Endothelial cell of umbilical vein (primary cell): ENCODE data around the gene ATP12A. TPM values are rescaled to one million over a fixed set of nuclear protein-coding genes. Genes with fewer than 3 reads are reported as not detected.

Experiments used
- BruUV-seq: library from RNA; stranded (reverse); fragments of 400-500 nt; replicated peaks from 2 replicates; lab custom pipeline; 2021; lab: Mats Ljungman, UMichigan
- CTCF ChIA-PET: fragments of 300-600, 350-600 bp; sonication (Branson Sonifier 250); formaldehyde crosslinking; loops from one replicate; lab custom pipeline; 2021; ENCODE audit warnings: antibody characterized with exemption, inconsistent platforms; lab: Charles Lee
- POLR2A ChIA-PET: fragments of 300-600, 350-600 bp; sonication (Branson Sonifier 250); formaldehyde crosslinking; loops from one replicate; lab custom pipeline; 2021; ENCODE audit warnings: antibody characterized with exemption, inconsistent platforms; lab: Charles Lee
- DNase-seq: peaks from one replicate; pipeline ENCODE4 v3.0.0-alpha.2; 2011; ENCODE audit warnings: low read depth, low spot score
- FAIRE-seq: peaks from 2 replicates; lab custom pipeline; 2011; peaks lifted over from hg19 to GRCh38; lab: Jason Lieb, UNC
- H2AFZ ChIP-seq: 2 replicates; pipeline ENCODE4 v1.6.0; 2012; ENCODE audit warnings: low read depth, low read length, control low read depth, inconsistent platforms
- H3K27ac ChIP-seq: 2 replicates; pipeline ENCODE4 v1.5.1; 2011; ENCODE audit warnings: low read depth, mild to moderate bottlenecking, control low read depth, low read length, moderate library complexity; ENCODE audit not compliant: insufficient read depth
- H3K27me3 ChIP-seq, 2 experiments: 2 replicates each; pipeline versions ENCODE4 v1.6.0 to v1.6.1; 2011; ENCODE audit warnings: low read length in 2 of 2, mixed read lengths in 1 of 2; ENCODE audit not compliant: control insufficient read depth in 2 of 2, insufficient read depth in 2 of 2
- H3K36me3 ChIP-seq, 2 experiments: 2 replicates in 1 of 2; 3 replicates in 1 of 2; pipeline ENCODE4 v1.5.1; 2011; ENCODE audit warnings: low read length in 2 of 2, mild to moderate bottlenecking in 1 of 2, moderate library complexity in 1 of 2; ENCODE audit not compliant: control insufficient read depth in 2 of 2, insufficient read depth in 2 of 2; ENCODE audit errors: extremely low read depth in 1 of 2
- H3K4me1 ChIP-seq: 3 replicates; pipeline ENCODE4 v1.5.1; 2011; ENCODE audit warnings: mild to moderate bottlenecking, low read length; ENCODE audit not compliant: control insufficient read depth, insufficient read depth; ENCODE audit errors: extremely low read depth
- H3K4me2 ChIP-seq: 2 replicates; pipeline ENCODE4 v1.6.1; 2011; ENCODE audit warnings: low read length, control low read depth, mixed read lengths; ENCODE audit not compliant: insufficient read depth
- H3K4me3 ChIP-seq, 3 experiments: fragments of 200-600 bp in 1 of 3; sonication (generic), shearing (Covaris generic) in 1 of 3; replicated peaks in 1 of 3; 2 replicates each; pipeline ENCODE4 v1.5.1; 2011 to 2016; ENCODE audit warnings: control low read depth in 3 of 3, low read length in 3 of 3, mild to moderate bottlenecking in 2 of 3, inconsistent platforms in 1 of 3, low read depth in 1 of 3, moderate library complexity in 1 of 3; ENCODE audit not compliant: insufficient read depth in 1 of 3
- H3K79me2 ChIP-seq: 2 replicates; pipeline ENCODE4 v1.6.0; 2012; ENCODE audit warnings: low read length, inconsistent platforms; ENCODE audit not compliant: control insufficient read depth, insufficient read depth
- H3K9ac ChIP-seq: replicated peaks from 2 replicates; pipeline ENCODE3; 2011; ENCODE audit warnings: low read length, control low read depth; ENCODE audit not compliant: insufficient read depth; ENCODE audit errors: extremely low read depth
- H3K9me1 ChIP-seq: replicated peaks from 3 replicates; pipeline ENCODE4 v1.6.0; 2011; ENCODE audit warnings: mild to moderate bottlenecking, low read length; ENCODE audit not compliant: control insufficient read depth, insufficient read depth; ENCODE audit errors: extremely low read depth
- H3K9me3 ChIP-seq: replicated peaks from 2 replicates; pipeline ENCODE4 v1.5.1; 2012; ENCODE audit warnings: low read length, inconsistent platforms; ENCODE audit not compliant: control insufficient read depth, insufficient read depth
- H4K20me1 ChIP-seq: replicated peaks from 2 replicates; pipeline ENCODE3; 2011; ENCODE audit warnings: mild to moderate bottlenecking, low read length; ENCODE audit not compliant: control insufficient read depth, insufficient read depth; ENCODE audit errors: extremely low read depth
- EZH2 ChIP-seq: IDR thresholded peaks from 2 replicates; pipeline ENCODE4 v1.6.1; 2012; ENCODE audit warnings: borderline replicate concordance, low read depth, mild to moderate bottlenecking, moderate library complexity, low read length, inconsistent platforms; ENCODE audit not compliant: severe bottlenecking
- FOS ChIP-seq: IDR thresholded peaks from 2 replicates; pipeline ENCODE4 v1.6.1; 2011; ENCODE audit warnings: mild to moderate bottlenecking, low read length, moderate library complexity, borderline replicate concordance; ENCODE audit not compliant: insufficient read depth
- JUN ChIP-seq: IDR thresholded peaks from 2 replicates; pipeline ENCODE4 v1.6.1; 2011; ENCODE audit warnings: borderline replicate concordance, low read depth; ENCODE audit not compliant: insufficient read length, insufficient read depth
- MAX ChIP-seq: IDR thresholded peaks from 2 replicates; pipeline ENCODE4 v1.6.1; 2011; ENCODE audit not compliant: insufficient read depth, insufficient read length
- MYC ChIP-seq: IDR thresholded peaks from one replicate; pipeline ENCODE4 v1.6.1; 2011; ENCODE audit warnings: mild to moderate bottlenecking, low read depth, low read length
- POLR2A ChIP-seq: IDR thresholded peaks from 2 replicates; pipeline ENCODE4 v1.6.1; 2012; ENCODE audit warnings: low read depth, mild to moderate bottlenecking, control low read depth, low read length
- POLR2AphosphoS5 ChIP-seq: IDR thresholded peaks from 2 replicates; pipeline ENCODE4 v1.6.1; 2012; ENCODE audit warnings: low read depth, mild to moderate bottlenecking, control low read depth, low read length, moderate library complexity; ENCODE audit not compliant: insufficient read depth
- dilution Hi-C: fragments of 300-500 bp; cut with MboI; formaldehyde crosslinking; loops from one replicate; pipeline ENCODE4 v1.15.0; 2019; ENCODE audit warnings: low sequenced_read_pairs; ENCODE audit not compliant: extremely low pct_ligation_motif_present
- intact Hi-C: fragments of 100-400 bp; cut with micrococcal nuclease; formaldehyde crosslinking; loops from one replicate; pipeline ENCODE4 v1.10.0; 2022
- polyA plus RNA-seq, 4 experiments: library from polyadenylated mRNA; depleted of rRNA in 3 of 4; stranded (reverse) in 3 of 4; unstranded in 1 of 4; fragments of >200 nt; gene quantifications; 2 replicates each; pipeline versions ENCODE4 v1.2.1 to v1.2.3, GENCODE V29; 2011 to 2012; ENCODE audit warnings: missing spikeins in 1 of 4
- total RNA-seq: library from RNA; stranded (reverse); gene quantifications from 2 replicates; pipeline ENCODE4 v1.2.3, GENCODE V29; 2021

Gene ATP12A
- total and polyA plus RNA-seq, 2 donors (not counting 3 experiments of a cell fraction or from before 2014, with no cell fraction given), result not detected

DNA sequence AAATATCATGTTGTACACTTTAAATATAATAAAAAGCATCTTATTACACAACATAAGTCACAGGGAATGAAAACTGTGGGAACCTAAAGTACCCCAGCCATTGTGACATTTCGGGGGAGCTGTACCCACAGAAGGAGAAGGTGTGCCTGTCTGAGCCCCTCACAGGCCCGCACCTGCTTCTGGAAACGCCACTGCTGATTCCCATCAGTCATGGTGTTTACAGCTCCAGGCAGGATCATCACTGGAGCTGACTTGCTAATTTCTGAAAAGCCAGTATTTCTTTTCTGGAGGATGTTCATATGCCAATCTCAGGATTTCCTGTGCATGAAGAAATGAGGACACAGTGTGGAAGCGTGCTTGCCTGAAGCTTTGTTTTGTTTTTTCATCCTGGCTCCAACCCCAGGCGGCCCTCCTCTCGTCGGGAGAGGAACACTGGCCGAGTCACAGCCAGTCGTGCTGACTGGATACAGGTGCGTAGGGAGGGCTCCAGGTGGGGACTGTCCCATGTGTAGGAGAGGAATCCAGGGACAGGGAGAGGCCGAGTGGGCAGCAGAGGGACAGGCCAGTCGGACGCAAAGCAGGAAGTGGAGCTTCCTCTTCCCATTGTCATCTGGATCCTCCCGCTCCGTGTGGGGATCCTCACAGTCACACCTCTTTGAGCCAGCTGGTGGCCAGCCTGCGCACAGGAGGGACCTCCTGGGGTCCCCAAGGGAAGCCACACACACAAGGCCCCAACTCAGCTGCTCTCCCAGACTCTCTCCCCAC lies 4.2 kb upstream of the ATP12A start:
- H2AFZ ChIP-seq, result no peak overlapping the region
- intact Hi-C loops (no loop called here), dilution Hi-C loops (no loop called here)
- DNase-seq, result no peak
- CTCF ChIA-PET, result interaction anchor here (1.3 kb wide), 1 partner anchor 18 kb away, joined by 6 read pairs; no protein-coding TSS in a partner anchor
- no peak overlapping the region for H3K9ac ChIP-seq
- no peaks in the 10 kb centered on the region for H4K20me1 ChIP-seq
- no peaks in the 10 kb centered on the region for H3K4me1 ChIP-seq
- POLR2A ChIA-PET, result no interaction called here
- H3K9me1 ChIP-seq, result no peaks in the 10 kb centered on the region
- no peak overlapping the region for H3K4me2 ChIP-seq
- H3K27ac ChIP-seq, result no peak overlapping the region
- no peak for TF ChIP-seq MAX
- no peak for TF ChIP-seq MYC
- TF ChIP-seq FOS, result no peak
- no peaks in the 10 kb centered on the region for H3K36me3 ChIP-seq
- H3K4me3 ChIP-seq, result no peak overlapping the region
- FAIRE-seq, result no peak
- BruUV-seq, result no TSS peak
- no peaks in the 10 kb centered on the region for H3K79me2 ChIP-seq
- no peaks in the 10 kb centered on the region for H3K9me3 ChIP-seq
- peaks cover 20 to 40% of the 10 kb centered on the region in 2 experiments for H3K27me3 ChIP-seq

DNA sequence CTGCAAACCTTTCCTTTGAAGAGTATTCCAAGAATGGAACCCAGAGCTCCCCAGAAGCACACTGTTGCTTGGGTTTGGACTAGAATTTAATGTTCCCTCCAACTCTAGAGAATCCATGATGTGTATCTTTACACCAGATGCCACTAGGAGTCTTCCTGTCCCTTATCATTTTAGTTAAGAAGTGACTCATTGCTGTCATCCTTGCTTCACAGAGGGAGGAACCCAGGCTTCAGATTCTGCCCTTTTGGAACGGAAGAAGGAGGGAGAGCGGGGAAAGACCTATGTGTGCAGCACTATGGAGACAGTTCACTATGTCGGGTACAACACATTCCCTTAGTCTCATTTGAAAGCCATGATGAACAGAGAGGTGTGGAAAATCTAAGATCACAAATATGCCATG lies 2.1 kb upstream of the ATP12A start:
- Histone ChIP-seq H3K9ac (no peak overlapping the region), H3K36me3 (no peaks in the 10 kb centered on the region), H3K4me3 (no peak overlapping the region), H2AFZ (no peak overlapping the region), H3K9me3 (no peaks in the 10 kb centered on the region), H3K9me1 (no peaks in the 10 kb centered on the region), H3K27ac (no peak overlapping the region), H3K27me3 (peaks cover 25 to 48% of the 10 kb centered on the region in 2 experiments), H3K4me2 (no peak overlapping the region), H4K20me1 (no peaks in the 10 kb centered on the region), H3K79me2 (no peaks in the 10 kb centered on the region), H3K4me1 (no peaks in the 10 kb centered on the region)
- FAIRE-seq (no peak), DNase-seq (no peak)
- TF ChIP-seq MYC, result no peak
- no peak for TF ChIP-seq POLR2A
- no peak for TF ChIP-seq POLR2AphosphoS5
- no peak for TF ChIP-seq MAX
- TF ChIP-seq JUN, result no peak
- TF ChIP-seq EZH2, result no peak
- BruUV-seq, result no TSS peak
- POLR2A ChIA-PET, result no interaction called here
- dilution Hi-C loops, result no loop called here
- intact Hi-C loops, result no loop called here
- CTCF ChIA-PET, result interaction anchor here (1.4 kb wide), 1 partner anchor 15 kb away, joined by 5 read pairs; no protein-coding TSS in a partner anchor
